ENCODE measurements around the gene TMPRSS3. TPM values are rescaled to one million over a fixed set of nuclear protein-coding genes. Genes with fewer than 3 reads are reported as not detected.

The TMPRSS3 gene
- polyA plus RNA-seq, 1 of the 3 experiments (the other 2 are of a cell fraction), result not detected

GRCh38 chr21:42389449-42389835, 6.4 kb downstream of the TMPRSS3 start:
- no peaks in the 10 kb centered on the region for H4K20me1 ChIP-seq (ENCODE audit: insufficient read depth)
- no peak overlapping the region for H3K27ac ChIP-seq (ENCODE audit: low read depth in 2 of 2, low read length in 1 of 2)
- no peak overlapping the region for H3K9ac ChIP-seq
- no peaks in the 10 kb centered on the region for H3K9me3 ChIP-seq
- H3K4me2 ChIP-seq, result no peak overlapping the region
- no peaks in the 10 kb centered on the region for H3K4me1 ChIP-seq (ENCODE audit: control insufficient read depth in 1 of 2, insufficient read depth in 2 of 2, low read depth in 1 of 2, low read length in 1 of 2)
- no peak overlapping the region for H2AFZ ChIP-seq (ENCODE audit: low read depth)
- no peak for DNase-seq
- no peaks in the 10 kb centered on the region for H3K36me3 ChIP-seq (replicated peaks in 1 of 2; ENCODE audit: control insufficient read depth in 1 of 2, insufficient read depth in 2 of 2, low read length in 1 of 2)
- H3K4me3 ChIP-seq (ENCODE audit: low read depth in 2 of 2, low read length in 1 of 2), result no peak overlapping the region
- H3F3A ChIP-seq (replicated peaks; ENCODE audit: insufficient read depth), result no peaks in the 10 kb centered on the region
- TF ChIP-seq RAD21 (IDR thresholded peaks at IDR 0.05; ENCODE audit: low read length) (no peak), MEF2A (IDR thresholded peaks at IDR 0.05; ENCODE audit: borderline replicate concordance, low read depth) (no peak), SIN3A (IDR thresholded peaks at IDR 0.05; ENCODE audit: borderline replicate concordance, low read depth, low read length) (no peak), NFIC (IDR thresholded peaks at IDR 0.05; ENCODE audit: borderline replicate concordance) (no peak), CTCF (IDR thresholded peaks at IDR 0.05) (no peak), YY1 (IDR thresholded peaks at IDR 0.05; ENCODE audit: low read depth) (no peak), JUND (IDR thresholded peaks at IDR 0.05) (no peak), RFX5 (IDR thresholded peaks at IDR 0.05; ENCODE audit: low read length) (no peak), FOXJ3 (CRISPR knock-in tag; IDR thresholded peaks at IDR 0.05) (no peak), PBX3 (IDR thresholded peaks at IDR 0.05) (no peak), EZH2phosphoT487 (IDR thresholded peaks at IDR 0.05; ENCODE audit: borderline replicate concordance, low read depth) (no peak), POLR2AphosphoS5 (IDR thresholded peaks at IDR 0.05; ENCODE audit: low read depth, low read length) (no peak), RXRA (IDR thresholded peaks at IDR 0.05; ENCODE audit: borderline replicate concordance, low read depth) (no peak)
- H3K9me2 ChIP-seq, result no peaks in the 10 kb centered on the region
- CTCF ChIA-PET, result no interaction called here
- no peaks in the 10 kb centered on the region for H3K79me2 ChIP-seq (ENCODE audit: insufficient read depth)
- POLR2A ChIA-PET, result no interaction called here
- WGBS (ENCODE audit: low lambda C conversion rate), result 53% methylated on average over 6 of the region's 6 CpGs
- H3K27me3 ChIP-seq (ENCODE audit: insufficient read depth), result no peaks in the 10 kb centered on the region

GRCh38 chr21:42388740-42389448, 7.0 kb downstream of the TMPRSS3 start:
- CTCF ChIA-PET, result no interaction called here
- POLR2A ChIA-PET, result no interaction called here
- no peak for TF ChIP-seq RXRA (IDR thresholded peaks at IDR 0.05; ENCODE audit: borderline replicate concordance, low read depth)
- TF ChIP-seq FOSL2 (IDR thresholded peaks at IDR 0.05; ENCODE audit: borderline replicate concordance, low read depth), result no peak
- no peak for TF ChIP-seq EZH2phosphoT487 (IDR thresholded peaks at IDR 0.05; ENCODE audit: borderline replicate concordance, low read depth)
- no peak for TF ChIP-seq GABPA (IDR thresholded peaks at IDR 0.05; ENCODE audit: low read depth)
- no peak for TF ChIP-seq CTCF (IDR thresholded peaks at IDR 0.05)
- TF ChIP-seq USF1 (IDR thresholded peaks at IDR 0.05; ENCODE audit: borderline replicate concordance, low read depth), result no peak
- TF ChIP-seq RFX5 (IDR thresholded peaks at IDR 0.05; ENCODE audit: low read length), result no peak
- TF ChIP-seq MAX (IDR thresholded peaks at IDR 0.05; ENCODE audit: low read depth), result no peak
- no peak for TF ChIP-seq GATA2 (CRISPR knock-in tag; IDR thresholded peaks at IDR 0.05)
- TF ChIP-seq ELF1 (IDR thresholded peaks at IDR 0.05), result no peak
- no peak for TF ChIP-seq CHD2 (IDR thresholded peaks at IDR 0.05; ENCODE audit: low read length, partially characterized antibody)
- TF ChIP-seq POLR2AphosphoS5 (IDR thresholded peaks at IDR 0.05; ENCODE audit: low read depth, low read length), result no peak

More at GRCh38 chr21:42388740-42389448, 7.0 kb downstream of the TMPRSS3 start:
- H3K79me2 ChIP-seq (ENCODE audit: insufficient read depth), result no peaks in the 10 kb centered on the region
- no peaks in the 10 kb centered on the region for H3K36me3 ChIP-seq (replicated peaks in 1 of 2; ENCODE audit: control insufficient read depth in 1 of 2, insufficient read depth in 2 of 2, low read length in 1 of 2)
- no peaks in the 10 kb centered on the region for H3K27me3 ChIP-seq (ENCODE audit: insufficient read depth)
- no peak overlapping the region for H3K4me2 ChIP-seq
- no peak overlapping the region for H2AFZ ChIP-seq (ENCODE audit: low read depth)
- H4K20me1 ChIP-seq (ENCODE audit: insufficient read depth), result no peaks in the 10 kb centered on the region
- no peak overlapping the region for H3K4me3 ChIP-seq (ENCODE audit: low read depth in 2 of 2, low read length in 1 of 2)
- no peaks in the 10 kb centered on the region for H3K9me3 ChIP-seq
- no peaks in the 10 kb centered on the region for H3K9me2 ChIP-seq
- WGBS (ENCODE audit: low lambda C conversion rate), result 59% methylated on average over 20 of the region's 20 CpGs
- no peaks in the 10 kb centered on the region for H3K4me1 ChIP-seq (ENCODE audit: control insufficient read depth in 1 of 2, insufficient read depth in 2 of 2, low read depth in 1 of 2, low read length in 1 of 2)
- H3K9ac ChIP-seq, result no peak overlapping the region
- DNase-seq, result no peak
- H3K27ac ChIP-seq (ENCODE audit: low read depth in 2 of 2, low read length in 1 of 2), result no peak overlapping the region
- H3F3A ChIP-seq (replicated peaks; ENCODE audit: insufficient read depth), result no peaks in the 10 kb centered on the region
